Measurements from ENCODE around the gene DHX38.

DNA sequence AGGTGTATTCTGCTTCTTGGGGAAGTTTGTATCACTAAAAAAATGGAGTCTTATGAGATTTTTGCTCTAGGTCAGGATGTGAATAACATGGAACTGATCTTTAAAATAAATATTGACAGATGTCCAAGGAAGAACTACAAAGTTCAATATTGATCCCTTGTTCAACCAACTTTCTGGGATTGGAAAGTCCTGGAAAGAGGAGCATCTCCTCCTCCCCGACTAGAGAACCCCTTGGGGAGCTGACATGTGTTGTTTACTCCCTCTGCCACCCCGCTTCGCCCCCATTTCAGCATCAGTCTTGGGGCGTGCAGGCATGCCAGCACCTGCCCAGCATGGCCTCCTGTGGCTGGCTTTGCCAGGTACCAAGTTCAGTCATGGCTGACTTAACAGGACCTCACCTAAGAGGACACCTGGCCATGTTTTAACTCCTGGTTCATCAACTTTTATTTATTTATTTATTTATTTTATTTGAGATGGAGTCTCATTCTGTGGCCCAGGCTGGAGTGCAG lies 44.5 kb downstream of the DHX38 start:
- no peak for TF ChIP-seq USF1 (IDR thresholded peaks at IDR 0.05; ENCODE audit: borderline replicate concordance, low read depth)
- no peak for TF ChIP-seq CTCF (IDR thresholded peaks at IDR 0.05)

Measured in SK-N-SH (cell line).